GM12878 (cell line): ENCODE data around the gene DAPK3. TPM values are rescaled to one million over a fixed set of nuclear protein-coding genes. Genes with fewer than 3 reads are reported as not detected.
A peak's percentile ranks its signal among the peaks of the same experiment; 100 is the strongest.

ENCODE experiments used
- BCLAF1 ChIP-seq: fragments of 450-650 bp; IDR thresholded peaks from 2 replicates; pipeline ENCODE4 v1.6.1; 2017; ENCODE audit warnings: antibody characterized with exemption, mild to moderate bottlenecking, moderate library complexity
- BHLHE40 ChIP-seq, 2 experiments: fragments of 450-650 bp in 1 of 2; IDR thresholded peaks; 2 replicates each; pipeline ENCODE4 v1.6.1; 2011 to 2017; ENCODE audit warnings: low read depth in 2 of 2, borderline replicate concordance in 1 of 2, improper control_type of control experiment in 1 of 2, low read length in 1 of 2, mild to moderate bottlenecking in 1 of 2
- BRCA1 ChIP-seq: IDR thresholded peaks from 2 replicates; pipeline ENCODE4 v1.6.1; 2011; ENCODE audit warnings: low read depth, low read length, improper control_type of control experiment
- CHD1 ChIP-seq: IDR thresholded peaks from 2 replicates; pipeline ENCODE4 v1.6.1; 2012; ENCODE audit warnings: low read depth, low read length, improper control_type of control experiment
- CHD2 ChIP-seq: IDR thresholded peaks from 2 replicates; pipeline ENCODE4 v1.6.1; 2011; ENCODE audit warnings: low read depth, low read length, improper control_type of control experiment, borderline replicate concordance
- EZH2 ChIP-seq: IDR thresholded peaks from 2 replicates; pipeline ENCODE4 v1.6.1; 2012; ENCODE audit warnings: low read depth, mild to moderate bottlenecking, control low read depth, inconsistent platforms, low read length, borderline replicate concordance; ENCODE audit not compliant: control insufficient read depth
- HDAC6 ChIP-seq: fragments of 200-600 bp; sonication (generic); IDR thresholded peaks from one replicate; pipeline ENCODE4 v1.8.0; 2017; ENCODE audit warnings: antibody characterized with exemption; ENCODE audit not compliant: unreplicated experiment
- KLF5 ChIP-seq: fragments of 450-650 bp; IDR thresholded peaks from 2 replicates; pipeline ENCODE4 v1.6.1; 2014; ENCODE audit warnings: mild to moderate bottlenecking; ENCODE audit not compliant: partially characterized antibody
- MAX ChIP-seq: IDR thresholded peaks from 2 replicates; pipeline ENCODE4 v1.6.1; 2012; ENCODE audit warnings: low read depth, low read length, improper control_type of control experiment
- MLLT1 ChIP-seq: fragments of 450-650 bp; IDR thresholded peaks from 2 replicates; pipeline ENCODE4 v1.6.1; 2016; ENCODE audit warnings: mild to moderate bottlenecking
- NKRF ChIP-seq: fragments of 450-650 bp; conservative IDR thresholded peaks from 2 replicates; pipeline ENCODE4 v1.6.1; 2017; ENCODE audit warnings: mild to moderate bottlenecking, moderate library complexity
- POLR2AphosphoS5 ChIP-seq: IDR thresholded peaks from 2 replicates; pipeline ENCODE4 v1.6.1; 2011; ENCODE audit warnings: mild to moderate bottlenecking, low read length, inconsistent platforms
- SIN3A ChIP-seq: IDR thresholded peaks from 2 replicates; pipeline ENCODE4 v1.6.1; 2012; ENCODE audit warnings: low read depth, low read length, improper control_type of control experiment
- SMAD1 ChIP-seq: fragments of 450-650 bp; IDR thresholded peaks from 2 replicates; pipeline ENCODE4 v1.6.1; 2018; ENCODE audit warnings: mild to moderate bottlenecking, low read depth; ENCODE audit not compliant: partially characterized antibody
- SUZ12 ChIP-seq: fragments of 200-600 bp; sonication (generic); IDR thresholded peaks from one replicate; pipeline ENCODE4 v1.6.1; 2018; ENCODE audit warnings: antibody characterized with exemption, mild to moderate bottlenecking; ENCODE audit not compliant: unreplicated experiment
- TARDBP ChIP-seq: IDR thresholded peaks from 2 replicates; pipeline ENCODE4 v1.6.1; 2016; ENCODE audit warnings: borderline replicate concordance
- TCF7 ChIP-seq: IDR thresholded peaks from 2 replicates; pipeline ENCODE4 v1.6.1; 2014; ENCODE audit warnings: antibody characterized with exemption, borderline replicate concordance
- ZNF687 ChIP-seq: fragments of 450-650 bp; IDR thresholded peaks from 2 replicates; pipeline ENCODE4 v1.6.1; 2017; ENCODE audit warnings: mild to moderate bottlenecking, moderate library complexity
- ZSCAN29 ChIP-seq: fragments of 450-650 bp; IDR thresholded peaks from 2 replicates; pipeline ENCODE4 v1.6.1; 2017; ENCODE audit warnings: mild to moderate bottlenecking, moderate library complexity
- polyA plus RNA-seq, 11 experiments: library from polyadenylated mRNA; depleted of rRNA in 4 of 11; unstranded in 6 of 11; stranded (reverse) in 5 of 11; fragments of >200 nt; fragmentation: Nextera tagmentation in 4 of 11; fragmentation: Illumina TruSeq in 1 of 11; extraction: Ambion mirVana in 4 of 11; extraction: Trizol in 1 of 11; gene quantifications; 1 replicate in 1 of 11; 2 replicates in 10 of 11; pipeline versions ENCODE4 v1.2.1 to v1.2.3, GENCODE V29; 2011 to 2016; ENCODE audit warnings: inconsistent platforms in 2 of 11, missing spikeins in 2 of 11, low read depth in 1 of 11
- total RNA-seq, 4 experiments: library from RNA; depleted of rRNA in 3 of 4; stranded (reverse); fragments of >200 nt in 3 of 4; fragmentation: Illumina TruSeq in 1 of 4; extraction: Trizol in 1 of 4; gene quantifications; 2 replicates each; pipeline versions ENCODE4 v1.2.1 to v1.2.3, GENCODE V29; 2013 to 2021

The DAPK3 gene
- total and polyA plus RNA-seq, 10 of the 15 experiments (the other 5 are each of a cell fraction or from before 2014, with no cell fraction given), result 0.13 to 46.4 (median 24.8) TPM

- no peak for TF ChIP-seq BCLAF1
- no peak for TF ChIP-seq BRCA1
- no peak for TF ChIP-seq EZH2
- peak; percentile 76 for TF ChIP-seq NKRF
- no peak for TF ChIP-seq MLLT1
- TF ChIP-seq POLR2AphosphoS5, result peak; percentile 15; the same call in 1 of the 2 replicates
- no peak for TF ChIP-seq ZNF687
- TF ChIP-seq CHD2, result no peak
- TF ChIP-seq MAX, result peak; percentile 58; the same call in 1 of the 2 replicates
- no peak for TF ChIP-seq HDAC6
- TF ChIP-seq TCF7, result no peak
- no peak for TF ChIP-seq SMAD1
- TF ChIP-seq ZSCAN29, result no peak
- TF ChIP-seq TARDBP, result no peak
- TF ChIP-seq SUZ12, result no peak
- no peak for TF ChIP-seq BHLHE40 (IDR thresholded peaks at IDR 0.05; ENCODE audit: borderline replicate concordance in 1 of 2, low read depth in 2 of 2, low read length in 1 of 2)
- TF ChIP-seq SIN3A, result peak; percentile 42; the same call in 1 of the 2 replicates
- TF ChIP-seq CHD1, result no peak; the same call in 1 of the 2 replicates
- TF ChIP-seq KLF5, result no peak
Observed at GRCh38 chr19:3983936-3984583, 13.2 kb upstream of the DAPK3 start (continued).
